Midbrain (tissue), 1 donor: ENCODE data around the gene RNF141.

Experiments used
- DNase-seq: peaks from one replicate; lab custom pipeline; 2025; lab: John Stamatoyannopoulos, UW

RNF141 gene

GRCh38 chr11:10561043-10561818, 20.2 kb upstream of the RNF141 start:
- DNase-seq: no peak

GRCh38 chr11:10558288-10558687, 17.3 kb upstream of the RNF141 start:
- DNase-seq: no peak

- no peak for DNase-seq
Observed at GRCh38 chr11:10556590-10556989, 15.6 kb upstream of the RNF141 start.

- no peak for DNase-seq
Observed at GRCh38 chr11:10551845-10552352, 10.9 kb upstream of the RNF141 start.

GRCh38 chr11:10551290-10551592, 10.3 kb upstream of the RNF141 start:
- no peak for DNase-seq

GRCh38 chr11:10550503-10551289, 9.7 kb upstream of the RNF141 start:
- no peak for DNase-seq

GRCh38 chr11:10544491-10545465, 3.8 kb upstream of the RNF141 start:
- DNase-seq: no peak

- DNase-seq: no peak
Observed at GRCh38 chr11:10543782-10544181, 2.8 kb upstream of the RNF141 start.

GRCh38 chr11:10542776-10543175, 1.8 kb upstream of the RNF141 start:
- no peak for DNase-seq

- DNase-seq: no peak
Observed at GRCh38 chr11:10541561-10541930, 559 bp upstream of the RNF141 start.

GRCh38 chr11:10540546-10540914, 457 bp downstream of the RNF141 start:
- DNase-seq: peak; percentile 48

- DNase-seq: no peak
Observed at GRCh38 chr11:10539339-10539738, 1.6 kb downstream of the RNF141 start.

GRCh38 chr11:10538924-10539323, 2.1 kb downstream of the RNF141 start:
- no peak for DNase-seq

- DNase-seq: no peak
Observed at GRCh38 chr11:10537600-10537999, 3.4 kb downstream of the RNF141 start.

- DNase-seq: no peak
Observed at GRCh38 chr11:10534316-10534715, 6.7 kb downstream of the RNF141 start.

- DNase-seq: no peak
Observed at GRCh38 chr11:10533323-10533722, 7.7 kb downstream of the RNF141 start.

- DNase-seq: no peak
Observed at GRCh38 chr11:10532526-10532925, 8.5 kb downstream of the RNF141 start.

- DNase-seq: no peak
Observed at GRCh38 chr11:10529279-10529678, 11.7 kb downstream of the RNF141 start.

- no peak for DNase-seq
Observed at GRCh38 chr11:10528121-10528520, 12.9 kb downstream of the RNF141 start.

GRCh38 chr11:10526974-10527918, 13.7 kb downstream of the RNF141 start:
- peak; percentile 69 for DNase-seq

- no peak for DNase-seq
Observed at GRCh38 chr11:10524471-10524870, 16.5 kb downstream of the RNF141 start.
